Measurements from ENCODE around the gene PUM2. TPM values are rescaled to one million over a fixed set of nuclear protein-coding genes. Genes with fewer than 3 reads are reported as not detected.

Gene PUM2
- total and polyA plus RNA-seq, 8 donors, result 86.4 to 129 (median 118) TPM

- Histone ChIP-seq H3K4me1 (peaks cover 5 to 12% of the 10 kb centered on the region in 2 donors), H3K27me3 (no peaks in the 10 kb centered on the region), H3K9me3 (no peaks in the 10 kb centered on the region), H3K27ac (peak overlapping the region; percentile 37 to 55), H3K4me3 (no peak overlapping the region), H3K36me3 (peaks cover 0 to 14% of the 10 kb centered on the region in 2 donors)
- TF ChIP-seq, protein P1, sequence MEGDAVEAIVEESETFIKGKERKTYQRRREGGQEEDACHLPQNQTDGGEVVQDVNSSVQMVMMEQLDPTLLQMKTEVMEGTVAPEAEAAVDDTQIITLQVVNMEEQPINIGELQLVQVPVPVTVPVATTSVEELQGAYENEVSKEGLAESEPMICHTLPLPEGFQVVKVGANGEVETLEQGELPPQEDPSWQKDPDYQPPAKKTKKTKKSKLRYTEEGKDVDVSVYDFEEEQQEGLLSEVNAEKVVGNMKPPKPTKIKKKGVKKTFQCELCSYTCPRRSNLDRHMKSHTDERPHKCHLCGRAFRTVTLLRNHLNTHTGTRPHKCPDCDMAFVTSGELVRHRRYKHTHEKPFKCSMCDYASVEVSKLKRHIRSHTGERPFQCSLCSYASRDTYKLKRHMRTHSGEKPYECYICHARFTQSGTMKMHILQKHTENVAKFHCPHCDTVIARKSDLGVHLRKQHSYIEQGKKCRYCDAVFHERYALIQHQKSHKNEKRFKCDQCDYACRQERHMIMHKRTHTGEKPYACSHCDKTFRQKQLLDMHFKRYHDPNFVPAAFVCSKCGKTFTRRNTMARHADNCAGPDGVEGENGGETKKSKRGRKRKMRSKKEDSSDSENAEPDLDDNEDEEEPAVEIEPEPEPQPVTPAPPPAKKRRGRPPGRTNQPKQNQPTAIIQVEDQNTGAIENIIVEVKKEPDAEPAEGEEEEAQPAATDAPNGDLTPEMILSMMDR (IDR thresholded peaks at IDR 0.05), result no peak
- DNase-seq (peak in 1 of 4 donors; percentile 76), ATAC-seq (peak; percentile 37)
- intact Hi-C loops (cut with DNase I), result no loop called here
Observed at GRCh38 chr2:20198796-20199632, 151.6 kb downstream of the PUM2 start.

Other genes starting within 250 kb of the PUM2 start
- 100 to 1,000 TPM; 127 to 278 TPM for gene SDC1, start 125.7 kb downstream of the PUM2 start, total RNA-seq
- gene SDC1, start 125.7 kb downstream of the PUM2 start, polyA plus RNA-seq (ENCODE audit: insufficient read length in 6 of 6), result 100 to 1,000 TPM in 4 of 6 donors, 10 to 100 TPM in 2; 88.9 to 152 (median 106) TPM
- gene RHOB, start 96.2 kb upstream of the PUM2 start, total RNA-seq, result 100 to 1,000 TPM; 116 to 124 TPM
- 100 to 1,000 TPM in 2 of 6 donors, 10 to 100 TPM in 4; 54.0 to 172 (median 92.6) TPM for gene RHOB, start 96.2 kb upstream of the PUM2 start, polyA plus RNA-seq (ENCODE audit: insufficient read length in 6 of 6)